ENCODE results near the gene GATAD1. TPM values are rescaled to one million over a fixed set of nuclear protein-coding genes. Genes with fewer than 3 reads are reported as not detected.

The GATAD1 gene
- total RNA-seq, 1 donor from 2014 or later, result 26.2 TPM

DNA sequence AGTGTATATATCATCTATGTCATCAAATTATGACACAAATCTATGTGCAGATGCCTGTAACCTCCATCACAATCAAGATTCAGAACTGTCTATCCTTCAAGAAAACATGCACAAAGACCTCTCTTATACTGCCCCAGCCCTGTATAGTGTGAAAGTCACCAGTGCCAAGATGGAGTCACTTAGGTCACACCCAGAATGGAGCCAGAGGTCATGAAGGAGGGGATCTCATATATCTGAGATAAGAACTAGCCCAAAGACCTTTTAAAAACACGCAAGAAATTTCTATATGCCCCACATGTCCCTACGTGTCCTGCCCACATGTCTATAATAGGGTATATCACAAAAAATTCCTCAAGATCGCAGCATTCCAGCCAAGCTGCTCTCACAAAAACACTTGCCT is 20.1 kb upstream of the GATAD1 start:
- no peaks in the 10 kb centered on the region for H3K36me3 Mint-ChIP-seq (ENCODE audit: low read depth)
- peaks cover 13% of the 10 kb centered on the region for H3K4me1 Mint-ChIP-seq (ENCODE audit: low read depth)
- H3K27me3 Mint-ChIP-seq (ENCODE audit: low read depth), result peaks cover 3% of the 10 kb centered on the region
- TF ChIP-seq, protein P1, sequence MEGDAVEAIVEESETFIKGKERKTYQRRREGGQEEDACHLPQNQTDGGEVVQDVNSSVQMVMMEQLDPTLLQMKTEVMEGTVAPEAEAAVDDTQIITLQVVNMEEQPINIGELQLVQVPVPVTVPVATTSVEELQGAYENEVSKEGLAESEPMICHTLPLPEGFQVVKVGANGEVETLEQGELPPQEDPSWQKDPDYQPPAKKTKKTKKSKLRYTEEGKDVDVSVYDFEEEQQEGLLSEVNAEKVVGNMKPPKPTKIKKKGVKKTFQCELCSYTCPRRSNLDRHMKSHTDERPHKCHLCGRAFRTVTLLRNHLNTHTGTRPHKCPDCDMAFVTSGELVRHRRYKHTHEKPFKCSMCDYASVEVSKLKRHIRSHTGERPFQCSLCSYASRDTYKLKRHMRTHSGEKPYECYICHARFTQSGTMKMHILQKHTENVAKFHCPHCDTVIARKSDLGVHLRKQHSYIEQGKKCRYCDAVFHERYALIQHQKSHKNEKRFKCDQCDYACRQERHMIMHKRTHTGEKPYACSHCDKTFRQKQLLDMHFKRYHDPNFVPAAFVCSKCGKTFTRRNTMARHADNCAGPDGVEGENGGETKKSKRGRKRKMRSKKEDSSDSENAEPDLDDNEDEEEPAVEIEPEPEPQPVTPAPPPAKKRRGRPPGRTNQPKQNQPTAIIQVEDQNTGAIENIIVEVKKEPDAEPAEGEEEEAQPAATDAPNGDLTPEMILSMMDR (IDR thresholded peaks at IDR 0.05), result no peak
- no peak overlapping the region for H3K27ac Mint-ChIP-seq (ENCODE audit: unreplicated experiment)
- no peak for DNase-seq (ENCODE audit: low spot score)
- no peak overlapping the region for H3K4me3 Mint-ChIP-seq (ENCODE audit: unreplicated experiment)
- peaks cover 4% of the 10 kb centered on the region for H3K9me3 Mint-ChIP-seq (ENCODE audit: low read depth)

DNA sequence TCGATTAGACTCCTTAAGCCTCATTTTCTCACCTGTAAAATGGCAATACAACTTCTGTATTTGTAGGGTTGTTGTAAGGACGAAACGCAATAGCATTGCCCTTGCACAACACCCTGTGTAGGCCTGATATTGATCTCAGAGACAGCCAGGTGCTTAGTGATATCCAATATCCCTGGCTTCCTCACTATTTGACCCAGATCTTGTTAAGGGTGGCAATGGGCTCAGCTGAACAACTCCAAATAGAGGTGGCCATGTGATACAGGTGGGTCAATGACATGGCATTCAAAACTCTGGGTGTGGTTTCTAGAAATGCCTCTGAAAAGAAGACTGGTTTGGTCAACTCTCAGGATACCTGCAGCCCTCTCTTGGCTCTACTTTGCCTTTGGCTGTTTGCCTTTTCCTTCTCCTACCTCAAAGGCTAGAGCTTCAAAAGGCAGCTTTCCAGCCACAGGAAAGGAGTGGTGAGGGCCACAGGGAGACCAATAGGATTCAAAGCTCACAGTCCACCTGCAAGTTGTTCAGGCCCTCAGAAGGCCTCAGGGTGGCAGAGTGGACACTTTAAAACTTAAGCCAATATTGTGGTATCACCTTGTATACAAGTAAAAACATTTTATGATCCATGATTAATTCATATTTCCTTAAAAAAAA is 14.9 kb upstream of the GATAD1 start:
- DNase-seq (ENCODE audit: low spot score), result no peak
- Mint-ChIP-seq H3K27me3 (ENCODE audit: low read depth) (peaks cover 4% of the 10 kb centered on the region), H3K4me3 (ENCODE audit: unreplicated experiment) (no peak overlapping the region), H3K27ac (ENCODE audit: unreplicated experiment) (no peak overlapping the region), H3K4me1 (ENCODE audit: low read depth) (no peaks in the 10 kb centered on the region), H3K36me3 (ENCODE audit: low read depth) (no peaks in the 10 kb centered on the region), H3K9me3 (ENCODE audit: low read depth) (peaks cover 4% of the 10 kb centered on the region)
- TF ChIP-seq, protein P1 (IDR thresholded peaks at IDR 0.05), result no peak

DNA sequence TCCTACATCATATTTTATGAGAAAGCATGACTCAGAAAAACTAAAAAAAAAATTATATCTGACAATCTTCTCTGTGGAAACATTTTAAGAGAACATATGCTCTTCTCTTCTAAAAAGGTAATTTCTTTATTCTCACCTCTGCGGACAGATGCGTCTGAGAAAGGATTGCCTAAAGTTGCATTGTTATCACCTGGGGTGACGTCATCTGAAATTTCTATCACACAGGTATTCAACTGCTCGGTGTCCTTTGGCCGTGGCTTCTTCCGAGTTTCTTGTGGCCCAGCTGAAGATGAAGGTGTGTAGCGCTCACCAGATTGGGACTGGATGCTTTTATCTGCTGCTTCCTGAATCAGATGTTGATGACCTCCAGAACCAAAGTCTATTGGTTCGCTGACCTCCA is 14.3 kb upstream of the GATAD1 start:
- DNase-seq (ENCODE audit: low spot score), result no peak

DNA sequence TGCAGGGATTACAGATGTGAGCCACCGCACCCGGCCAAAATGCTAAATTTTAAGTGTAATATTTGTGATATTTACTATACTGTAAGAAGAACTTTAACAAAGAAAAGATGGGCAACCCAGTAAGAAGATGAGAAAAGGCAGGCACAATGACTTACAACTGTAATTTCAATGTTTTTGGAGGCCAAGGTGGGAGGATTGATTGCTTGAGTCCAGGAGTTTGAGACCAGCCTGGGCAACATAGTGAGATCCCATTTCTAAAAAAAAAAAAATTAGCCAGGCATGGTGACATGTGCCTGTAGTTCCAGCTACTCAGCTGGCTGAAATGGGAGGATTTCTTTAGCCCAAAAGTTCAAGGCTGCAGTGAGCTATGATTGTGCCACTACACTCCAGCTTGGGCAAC is 11.7 kb upstream of the GATAD1 start:
- no peak for DNase-seq (ENCODE audit: low spot score)
- H3K9me3 Mint-ChIP-seq (ENCODE audit: low read depth), result peaks cover 4% of the 10 kb centered on the region
- TF ChIP-seq, protein P1 (IDR thresholded peaks at IDR 0.05), result no peak
- H3K27me3 Mint-ChIP-seq (ENCODE audit: low read depth), result peaks cover 7% of the 10 kb centered on the region
- no peaks in the 10 kb centered on the region for H3K4me1 Mint-ChIP-seq (ENCODE audit: low read depth)
- no peaks in the 10 kb centered on the region for H3K36me3 Mint-ChIP-seq (ENCODE audit: low read depth)
- no peak overlapping the region for H3K4me3 Mint-ChIP-seq (ENCODE audit: unreplicated experiment)
- no peak overlapping the region for H3K27ac Mint-ChIP-seq (ENCODE audit: unreplicated experiment)

More for the DNA sequence above, 14.3 kb upstream of the GATAD1 start:
- no peaks in the 10 kb centered on the region for H3K36me3 Mint-ChIP-seq (ENCODE audit: low read depth)
- TF ChIP-seq, protein P1 (IDR thresholded peaks at IDR 0.05), result no peak
- H3K4me3 Mint-ChIP-seq (ENCODE audit: unreplicated experiment), result no peak overlapping the region
- no peak overlapping the region for H3K27ac Mint-ChIP-seq (ENCODE audit: unreplicated experiment)
- H3K4me1 Mint-ChIP-seq (ENCODE audit: low read depth), result no peaks in the 10 kb centered on the region
- H3K27me3 Mint-ChIP-seq (ENCODE audit: low read depth), result peaks cover 3% of the 10 kb centered on the region
- peaks cover 4% of the 10 kb centered on the region for H3K9me3 Mint-ChIP-seq (ENCODE audit: low read depth)

DNA sequence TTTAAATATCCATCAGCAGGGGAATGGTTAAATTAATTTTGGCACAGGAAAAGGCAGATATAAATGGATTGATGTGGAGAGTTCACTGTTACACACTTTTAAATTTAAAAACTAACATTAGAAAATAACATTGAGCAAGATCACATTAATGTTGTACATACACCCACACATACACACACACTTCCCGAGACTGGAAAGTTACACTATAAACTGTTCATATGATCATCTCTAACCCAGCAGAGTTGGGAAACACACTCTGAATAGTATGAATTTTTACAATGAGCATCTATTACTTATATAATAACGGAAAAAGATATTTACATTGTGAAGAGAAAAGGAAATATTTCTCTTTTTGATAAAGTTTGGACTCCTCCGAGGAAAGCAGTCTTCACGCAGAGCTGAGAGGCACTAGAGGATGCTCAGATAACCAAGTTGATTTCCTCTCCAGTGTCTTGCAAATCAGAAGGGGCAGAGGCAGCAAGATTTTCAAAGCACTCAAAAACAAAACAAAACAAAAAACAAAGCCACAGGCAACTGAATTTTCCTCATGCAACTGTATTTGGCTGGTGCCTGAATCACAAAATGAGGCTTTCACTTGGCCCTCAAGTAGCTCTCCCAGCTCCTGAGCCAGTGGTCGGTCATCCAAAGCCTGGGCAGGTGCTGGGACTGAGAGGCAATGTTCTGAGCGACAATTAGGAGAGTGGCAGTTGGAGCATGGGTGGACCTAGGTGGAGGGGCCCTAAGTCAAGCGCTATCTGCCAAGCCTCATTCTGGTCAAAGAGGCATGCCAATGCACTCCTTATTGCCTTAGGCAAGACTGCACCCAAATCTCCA is 10.5 kb upstream of the GATAD1 start:
- Mint-ChIP-seq H3K27me3 (ENCODE audit: low read depth) (peaks cover 13% of the 10 kb centered on the region), H3K27ac (ENCODE audit: unreplicated experiment) (no peak overlapping the region), H3K9me3 (ENCODE audit: low read depth) (no peaks in the 10 kb centered on the region), H3K36me3 (ENCODE audit: low read depth) (no peaks in the 10 kb centered on the region), H3K4me1 (ENCODE audit: low read depth) (no peaks in the 10 kb centered on the region), H3K4me3 (ENCODE audit: unreplicated experiment) (no peak overlapping the region)
- no peak for DNase-seq (ENCODE audit: low spot score)
- TF ChIP-seq, protein P1 (IDR thresholded peaks at IDR 0.05), result no peak

Data from chondrocyte (in vitro differentiated cells).